Neutrophil (primary cell): ENCODE data around the gene RUNX2.

ENCODE experiments used
- H3K27ac ChIP-seq: fragments of 200-600 bp; sonication (generic); 2 replicates; pipeline ENCODE4 v1.5.1; 2016; ENCODE audit warnings: mild to moderate bottlenecking, moderate library complexity
- H3K27me3 ChIP-seq: fragments of 200-600 bp; sonication (generic); 2 replicates; pipeline ENCODE4 v1.6.0; 2016; ENCODE audit warnings: mild to moderate bottlenecking
- H3K36me3 ChIP-seq: fragments of 200-600 bp; sonication (generic); 2 replicates; pipeline ENCODE4 v1.5.1; 2017
- H3K4me1 ChIP-seq, 2 experiments: fragments of 200-600 bp in 1 of 2; sonication (generic) in 1 of 2; 1 replicate in 1 of 2; 2 replicates in 1 of 2; pipeline versions ENCODE4 v1.5.1 to v1.6.1; 2013 to 2016; ENCODE audit warnings: low read depth in 1 of 2, low read length in 1 of 2, mild to moderate bottlenecking in 1 of 2, moderate library complexity in 1 of 2; ENCODE audit not compliant: control insufficient read depth in 1 of 2, insufficient read depth in 1 of 2
- H3K4me3 ChIP-seq, 2 experiments: fragments of 200-600 bp in 1 of 2; sonication (generic) in 1 of 2; 1 replicate in 1 of 2; 2 replicates in 1 of 2; pipeline ENCODE4 v1.5.1; 2013 to 2016; ENCODE audit warnings: low read depth in 1 of 2, low read length in 1 of 2, mild to moderate bottlenecking in 1 of 2, moderate library complexity in 1 of 2
- H3K9me3 ChIP-seq: fragments of 200-600 bp; sonication (generic); 2 replicates; pipeline ENCODE4 v1.5.1; 2016
- TF ChIP-seq, protein P1 (sequence below): fragments of 200-600 bp; sonication (generic); IDR thresholded peaks from 2 replicates; pipeline ENCODE4 v1.5.1; 2016; ENCODE audit warnings: antibody characterized with exemption

Gene RUNX2

DNA sequence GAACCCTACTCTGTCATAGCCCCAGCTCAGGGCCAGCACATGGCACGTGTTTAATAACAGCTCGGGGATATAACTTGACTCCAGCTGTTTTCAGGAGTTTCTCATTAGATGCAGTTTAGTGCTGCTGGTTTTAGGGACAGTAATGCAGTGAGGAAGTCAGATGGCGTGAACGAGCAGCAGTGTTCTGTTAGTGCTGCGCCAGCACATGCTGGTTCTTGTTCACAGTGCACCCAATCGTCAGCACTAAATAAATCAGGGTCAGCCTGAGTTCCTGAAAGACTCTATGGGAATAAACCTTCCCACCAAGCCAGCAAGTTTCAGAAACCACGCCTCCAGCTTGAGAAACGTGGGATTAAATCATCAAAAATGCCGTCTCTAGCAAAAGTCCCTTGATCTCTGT, 285.5 kb downstream of the RUNX2 start:
- TF ChIP-seq, protein P1, sequence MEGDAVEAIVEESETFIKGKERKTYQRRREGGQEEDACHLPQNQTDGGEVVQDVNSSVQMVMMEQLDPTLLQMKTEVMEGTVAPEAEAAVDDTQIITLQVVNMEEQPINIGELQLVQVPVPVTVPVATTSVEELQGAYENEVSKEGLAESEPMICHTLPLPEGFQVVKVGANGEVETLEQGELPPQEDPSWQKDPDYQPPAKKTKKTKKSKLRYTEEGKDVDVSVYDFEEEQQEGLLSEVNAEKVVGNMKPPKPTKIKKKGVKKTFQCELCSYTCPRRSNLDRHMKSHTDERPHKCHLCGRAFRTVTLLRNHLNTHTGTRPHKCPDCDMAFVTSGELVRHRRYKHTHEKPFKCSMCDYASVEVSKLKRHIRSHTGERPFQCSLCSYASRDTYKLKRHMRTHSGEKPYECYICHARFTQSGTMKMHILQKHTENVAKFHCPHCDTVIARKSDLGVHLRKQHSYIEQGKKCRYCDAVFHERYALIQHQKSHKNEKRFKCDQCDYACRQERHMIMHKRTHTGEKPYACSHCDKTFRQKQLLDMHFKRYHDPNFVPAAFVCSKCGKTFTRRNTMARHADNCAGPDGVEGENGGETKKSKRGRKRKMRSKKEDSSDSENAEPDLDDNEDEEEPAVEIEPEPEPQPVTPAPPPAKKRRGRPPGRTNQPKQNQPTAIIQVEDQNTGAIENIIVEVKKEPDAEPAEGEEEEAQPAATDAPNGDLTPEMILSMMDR, result no peak
- Histone ChIP-seq H3K27me3 (no peaks in the 10 kb centered on the region), H3K9me3 (no peaks in the 10 kb centered on the region), H3K36me3 (no peaks in the 10 kb centered on the region), H3K4me1 (no peaks in the 10 kb centered on the region), H3K4me3 (no peak overlapping the region), H3K27ac (no peak overlapping the region)

DNA sequence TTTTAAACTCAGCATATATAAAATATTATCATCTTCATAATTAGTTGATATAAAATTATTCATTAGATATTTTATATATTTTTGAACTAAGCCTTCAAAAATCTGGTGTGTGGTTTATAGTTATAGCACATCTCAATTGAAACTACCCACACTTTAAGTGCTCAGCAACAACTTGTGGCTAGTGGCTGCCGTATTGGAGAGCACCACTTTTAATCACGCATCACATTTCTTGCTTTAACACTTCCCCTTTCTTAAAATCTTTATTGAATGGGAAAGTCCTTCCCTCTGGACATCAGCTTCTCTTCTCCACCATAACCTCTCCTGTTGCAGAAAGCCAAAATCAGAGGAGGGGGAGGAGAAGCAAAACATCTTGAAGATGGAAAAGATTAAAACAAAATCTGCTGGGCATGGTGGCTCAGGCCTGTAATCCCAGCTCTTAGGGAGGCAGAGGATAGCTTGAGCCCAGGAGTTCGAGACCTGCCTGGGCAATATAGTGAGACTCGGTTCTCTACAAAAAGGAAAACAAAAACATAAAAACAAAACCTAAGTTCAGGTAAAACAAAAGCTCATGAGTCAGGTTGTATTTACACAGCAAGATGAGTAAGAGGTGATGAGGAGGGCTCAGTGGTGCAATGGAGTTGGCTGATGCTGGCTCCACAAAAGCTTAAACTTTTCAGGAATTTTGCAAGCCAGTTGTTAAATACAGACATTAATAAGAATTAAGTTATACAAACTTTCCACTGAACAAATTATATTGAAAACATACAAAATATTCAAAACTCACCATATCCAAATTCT, 286.6 kb downstream of the RUNX2 start:
- Histone ChIP-seq H3K4me1 (no peaks in the 10 kb centered on the region), H3K27me3 (no peaks in the 10 kb centered on the region), H3K9me3 (no peaks in the 10 kb centered on the region), H3K27ac (no peak overlapping the region), H3K36me3 (no peaks in the 10 kb centered on the region), H3K4me3 (no peak overlapping the region)
- TF ChIP-seq, protein P1, result no peak

DNA sequence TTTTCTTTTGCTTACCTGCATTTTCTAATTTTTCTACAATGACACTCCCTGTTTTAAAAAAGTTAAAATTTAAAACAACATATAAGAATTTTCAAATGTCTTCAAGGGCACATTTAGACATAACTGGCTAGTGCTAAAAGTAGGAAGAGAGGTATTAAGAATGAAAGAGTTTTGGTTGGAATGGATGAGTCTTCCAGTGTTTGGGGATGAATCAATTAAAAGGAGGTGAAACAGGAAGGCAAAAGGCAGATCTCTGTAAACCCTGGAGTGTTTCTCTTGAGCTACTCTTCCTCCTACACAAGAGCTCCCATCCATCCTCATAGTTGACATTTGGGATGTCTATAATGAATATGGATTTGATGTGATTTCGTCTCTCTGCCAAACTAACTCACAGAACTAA, 288.1 kb downstream of the RUNX2 start:
- no peaks in the 10 kb centered on the region for H3K4me1 ChIP-seq
- H3K27ac ChIP-seq, result no peak overlapping the region
- H3K27me3 ChIP-seq, result no peaks in the 10 kb centered on the region
- TF ChIP-seq, protein P1, result no peak
- no peak overlapping the region for H3K4me3 ChIP-seq
- H3K9me3 ChIP-seq, result no peaks in the 10 kb centered on the region
- no peaks in the 10 kb centered on the region for H3K36me3 ChIP-seq

DNA sequence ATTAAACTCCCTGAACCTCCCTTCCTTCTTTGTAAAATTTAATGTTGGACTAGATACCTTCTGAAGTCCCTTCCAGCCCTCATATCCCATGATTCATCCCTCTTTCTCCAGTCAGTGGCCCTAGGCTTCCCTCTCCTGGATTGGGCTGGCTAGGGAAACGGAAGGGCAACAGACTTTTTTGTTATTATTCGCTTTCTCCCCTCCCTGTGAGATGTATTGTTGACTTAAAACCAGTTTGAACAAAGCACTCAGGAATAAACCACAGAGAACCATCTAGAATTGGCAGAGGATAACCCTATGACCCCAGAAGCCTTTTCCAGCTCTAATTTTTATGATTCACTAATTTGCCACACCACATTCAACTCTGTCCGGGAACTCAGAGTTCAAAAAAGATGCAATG, 289.3 kb downstream of the RUNX2 start:
- Histone ChIP-seq H3K4me3 (no peak overlapping the region), H3K4me1 (no peaks in the 10 kb centered on the region), H3K27ac (no peak overlapping the region), H3K27me3 (no peaks in the 10 kb centered on the region), H3K9me3 (no peaks in the 10 kb centered on the region), H3K36me3 (no peaks in the 10 kb centered on the region)
- TF ChIP-seq, protein P1, result no peak

DNA sequence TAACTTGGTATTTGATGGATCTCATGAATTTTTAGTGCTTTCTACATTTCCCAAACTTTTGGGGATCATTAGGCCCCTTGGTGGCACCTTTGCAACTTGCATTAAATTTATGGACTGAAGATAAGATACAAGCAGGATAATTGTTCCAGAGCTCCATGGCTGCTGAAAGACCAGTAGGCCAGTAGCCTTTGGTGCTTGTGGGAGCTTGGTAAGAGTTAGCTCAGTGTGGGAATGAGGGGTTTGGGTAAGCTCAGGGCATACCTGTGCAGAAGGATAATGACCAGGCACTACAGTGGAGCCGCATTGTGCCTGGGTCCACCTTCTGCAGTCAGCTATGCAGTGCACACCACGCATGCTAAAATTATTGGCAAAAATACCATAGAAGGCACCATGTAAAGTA, 290.1 kb downstream of the RUNX2 start:
- no peaks in the 10 kb centered on the region for H3K4me1 ChIP-seq
- H3K4me3 ChIP-seq, result no peak overlapping the region
- no peaks in the 10 kb centered on the region for H3K9me3 ChIP-seq
- no peaks in the 10 kb centered on the region for H3K27me3 ChIP-seq
- TF ChIP-seq, protein P1, result no peak
- H3K36me3 ChIP-seq, result no peaks in the 10 kb centered on the region
- H3K27ac ChIP-seq, result no peak overlapping the region
